ENCODE results near the gene ANKRD6.

Gene ANKRD6

DNA sequence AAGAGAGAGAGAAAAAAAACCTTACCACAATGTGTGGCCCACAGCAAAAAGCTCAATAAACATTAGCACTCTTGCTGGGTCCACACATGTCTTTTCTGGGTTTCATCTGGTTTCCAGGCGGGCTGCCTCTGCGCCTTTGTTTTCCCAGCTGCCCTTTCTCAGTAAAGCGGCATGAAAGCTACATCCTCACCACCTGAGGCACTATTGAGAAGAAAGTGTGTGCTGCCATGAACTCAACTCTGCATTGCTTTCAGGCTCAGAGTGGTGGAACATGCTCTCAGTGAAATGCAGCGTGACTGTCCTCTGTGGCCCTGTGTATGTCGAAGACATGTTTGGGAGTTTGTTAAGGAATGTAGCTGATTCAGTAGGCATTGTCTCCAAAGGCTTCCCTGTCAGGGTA is 103.3 kb downstream of the ANKRD6 start:
- no peaks in the 10 kb centered on the region for H3K9me3 ChIP-seq (ENCODE audit: insufficient read depth, low read length)
- no peak overlapping the region for H3K4me3 ChIP-seq (ENCODE audit: insufficient read depth, low read length, poor library complexity, severe bottlenecking)
- no peak overlapping the region for H3K4me2 ChIP-seq (ENCODE audit: low read depth, low read length, poor library complexity, severe bottlenecking)
- H3K9me2 ChIP-seq (replicated peaks; ENCODE audit: insufficient read depth, low read length): no peaks in the 10 kb centered on the region
- no peaks in the 10 kb centered on the region for H3K36me3 ChIP-seq (ENCODE audit: low read length)
- TF ChIP-seq EZH2phosphoT487 (conservative IDR thresholded peaks at IDR 0.05; ENCODE audit: low read length) (no peak), CTCF (IDR thresholded peaks at IDR 0.05; ENCODE audit: insufficient read depth, low read length, poor library complexity, severe bottlenecking) (no peak)
- H3K9ac ChIP-seq (ENCODE audit: low read length): no peak overlapping the region
- no peak overlapping the region for H2AFZ ChIP-seq (ENCODE audit: low read depth, low read length, severe bottlenecking)
- H4K20me1 ChIP-seq (ENCODE audit: low read depth, low read length): no peaks in the 10 kb centered on the region
- no peaks in the 10 kb centered on the region for H3K79me2 ChIP-seq (ENCODE audit: insufficient read depth, low read length)
- H3F3A ChIP-seq (ENCODE audit: insufficient read depth): no peaks in the 10 kb centered on the region
- no peaks in the 10 kb centered on the region for H3K27me3 ChIP-seq (ENCODE audit: low read length)
- H3K27ac ChIP-seq (ENCODE audit: low read depth, low read length): no peak overlapping the region

DNA sequence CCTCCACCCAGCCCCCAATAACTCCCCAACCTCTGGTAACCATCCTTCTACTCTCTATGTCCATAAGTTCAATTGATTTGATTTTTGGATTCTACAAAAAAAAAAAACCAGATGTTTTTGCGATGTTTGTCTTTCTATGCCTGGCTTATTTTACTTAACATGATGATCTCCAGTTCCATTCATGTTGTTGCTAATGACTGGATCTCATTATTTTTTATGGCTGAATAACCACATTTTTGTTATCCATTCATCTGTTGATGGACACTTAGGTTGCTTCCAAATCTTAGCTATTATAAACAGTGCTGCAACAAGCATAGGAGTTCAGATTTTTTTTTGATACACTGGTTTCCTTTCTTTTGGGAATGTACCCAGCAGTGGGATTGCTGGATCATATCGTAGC is 106.8 kb downstream of the ANKRD6 start:
- H3K9me3 ChIP-seq (ENCODE audit: insufficient read depth, low read length): no peaks in the 10 kb centered on the region
- no peak for TF ChIP-seq EZH2phosphoT487 (conservative IDR thresholded peaks at IDR 0.05; ENCODE audit: low read length)
- TF ChIP-seq CTCF (IDR thresholded peaks at IDR 0.05; ENCODE audit: insufficient read depth, low read length, poor library complexity, severe bottlenecking): no peak
- no peak overlapping the region for H3K9ac ChIP-seq (ENCODE audit: low read length)
- no peaks in the 10 kb centered on the region for H3K36me3 ChIP-seq (ENCODE audit: low read length)
- H3K79me2 ChIP-seq (ENCODE audit: insufficient read depth, low read length): no peaks in the 10 kb centered on the region
- H3F3A ChIP-seq (ENCODE audit: insufficient read depth): no peaks in the 10 kb centered on the region
- no peak overlapping the region for H3K4me2 ChIP-seq (ENCODE audit: low read depth, low read length, poor library complexity, severe bottlenecking)
- H3K4me3 ChIP-seq (ENCODE audit: insufficient read depth, low read length, poor library complexity, severe bottlenecking): no peak overlapping the region
- H3K9me2 ChIP-seq (replicated peaks; ENCODE audit: insufficient read depth, low read length): no peaks in the 10 kb centered on the region
- H3K27ac ChIP-seq (ENCODE audit: low read depth, low read length): no peak overlapping the region
- H2AFZ ChIP-seq (ENCODE audit: low read depth, low read length, severe bottlenecking): no peak overlapping the region
- H3K27me3 ChIP-seq (ENCODE audit: low read length): no peaks in the 10 kb centered on the region
- H4K20me1 ChIP-seq (ENCODE audit: low read depth, low read length): no peaks in the 10 kb centered on the region

DNA sequence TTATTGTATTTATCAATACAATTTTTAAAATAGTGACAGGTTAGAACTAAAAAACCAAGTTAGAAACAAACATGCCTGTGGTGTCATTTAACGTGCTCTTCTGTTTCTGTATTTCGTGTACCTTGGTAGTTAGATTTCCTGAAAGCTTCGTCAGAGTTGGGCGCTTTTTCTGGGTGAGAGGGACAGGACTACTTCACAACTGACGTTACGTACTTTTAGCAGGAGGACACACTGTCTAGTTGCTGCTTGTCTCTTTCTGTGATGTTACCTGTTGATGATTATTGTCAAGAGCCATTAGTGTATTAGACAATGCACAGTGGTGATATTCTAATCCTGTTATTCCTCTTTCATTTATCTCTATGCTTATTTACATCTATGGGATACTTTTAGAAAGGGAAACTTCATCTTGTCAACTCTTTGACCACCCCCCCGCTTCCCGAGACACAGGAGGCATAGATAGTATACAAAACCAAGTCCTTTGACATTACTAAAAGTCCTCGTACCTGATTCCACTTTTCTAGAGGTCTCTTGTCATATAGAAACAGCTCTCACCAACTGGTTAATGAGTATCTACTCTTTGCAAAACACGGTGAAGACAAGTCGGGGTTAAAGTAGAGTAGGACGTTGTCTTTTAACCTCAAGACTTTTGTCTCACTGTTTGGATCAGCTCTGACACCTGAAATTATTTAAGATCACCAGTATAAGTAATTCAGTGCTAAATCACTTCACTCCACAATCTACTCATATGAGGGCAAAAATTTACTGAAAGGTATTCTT is 109.3 kb downstream of the ANKRD6 start:
- no peaks in the 10 kb centered on the region for H3K27me3 ChIP-seq (ENCODE audit: low read length)
- H3K36me3 ChIP-seq (ENCODE audit: low read length): no peaks in the 10 kb centered on the region
- H4K20me1 ChIP-seq (ENCODE audit: low read depth, low read length): no peaks in the 10 kb centered on the region
- H3F3A ChIP-seq (ENCODE audit: insufficient read depth): no peaks in the 10 kb centered on the region
- TF ChIP-seq CTCF (IDR thresholded peaks at IDR 0.05; ENCODE audit: insufficient read depth, low read length, poor library complexity, severe bottlenecking) (no peak), EZH2phosphoT487 (conservative IDR thresholded peaks at IDR 0.05; ENCODE audit: low read length) (no peak)
- no peaks in the 10 kb centered on the region for H3K9me3 ChIP-seq (ENCODE audit: insufficient read depth, low read length)
- no peak overlapping the region for H3K4me2 ChIP-seq (ENCODE audit: low read depth, low read length, poor library complexity, severe bottlenecking)
- H3K4me3 ChIP-seq (ENCODE audit: insufficient read depth, low read length, poor library complexity, severe bottlenecking): no peak overlapping the region
- no peak overlapping the region for H2AFZ ChIP-seq (ENCODE audit: low read depth, low read length, severe bottlenecking)
- H3K79me2 ChIP-seq (ENCODE audit: insufficient read depth, low read length): no peaks in the 10 kb centered on the region
- H3K9me2 ChIP-seq (replicated peaks; ENCODE audit: insufficient read depth, low read length): no peaks in the 10 kb centered on the region
- no peak overlapping the region for H3K27ac ChIP-seq (ENCODE audit: low read depth, low read length)
- H3K9ac ChIP-seq (ENCODE audit: low read length): no peak overlapping the region
